ENCODE data around the gene CDRT15. TPM values are rescaled to one million over a fixed set of nuclear protein-coding genes. Genes with fewer than 3 reads are reported as not detected.

The CDRT15 gene
- total RNA-seq, 1 experiment from 2014 or later: not detected

Other genes starting within 250 kb of the CDRT15 start
- 16.7 to 22.0 TPM (median 16.9 TPM) in 3 replicates for gene COX10, start 167.4 kb downstream of the CDRT15 start, total RNA-seq (2021)
- gene HS3ST3B1, start 64.2 kb upstream of the CDRT15 start, total RNA-seq (2021): 12.3 to 22.3 TPM (median 13.1 TPM) in 3 replicates

All from WTC11 (cell line).